Measurements from ENCODE around the gene F2R.

The F2R gene

GRCh38 chr5:76690037-76690679 lies 25.8 kb upstream of the F2R start:
- no peak for DNase-seq (ENCODE audit: extremely low read depth in 1 of 2, low read depth in 1 of 2)

GRCh38 chr5:76690704-76691466 lies 25.0 kb upstream of the F2R start:
- no peak for DNase-seq (ENCODE audit: extremely low read depth in 1 of 2, low read depth in 1 of 2)

- DNase-seq (ENCODE audit: extremely low read depth in 1 of 2, low read depth in 1 of 2): no peak
Observed at GRCh38 chr5:76691467-76692273, 24.3 kb upstream of the F2R start.

GRCh38 chr5:76692274-76692540 lies 23.7 kb upstream of the F2R start:
- no peak for DNase-seq (ENCODE audit: extremely low read depth in 1 of 2, low read depth in 1 of 2)

- no peak for DNase-seq (ENCODE audit: extremely low read depth in 1 of 2, low read depth in 1 of 2)
Observed at GRCh38 chr5:76692651-76693050, 23.3 kb upstream of the F2R start.

GRCh38 chr5:76693141-76693540 lies 22.8 kb upstream of the F2R start:
- no peak for DNase-seq (ENCODE audit: extremely low read depth in 1 of 2, low read depth in 1 of 2)

GRCh38 chr5:76694317-76694716 lies 21.6 kb upstream of the F2R start:
- DNase-seq (ENCODE audit: extremely low read depth in 1 of 2, low read depth in 1 of 2): no peak

GRCh38 chr5:76695346-76695745 lies 20.6 kb upstream of the F2R start:
- no peak for DNase-seq (ENCODE audit: extremely low read depth in 1 of 2, low read depth in 1 of 2)

GRCh38 chr5:76696251-76696650 lies 19.7 kb upstream of the F2R start:
- DNase-seq (ENCODE audit: extremely low read depth in 1 of 2, low read depth in 1 of 2): no peak

GRCh38 chr5:76697670-76698069 lies 18.3 kb upstream of the F2R start:
- no peak for DNase-seq (ENCODE audit: extremely low read depth in 1 of 2, low read depth in 1 of 2)

- no peak for DNase-seq (ENCODE audit: extremely low read depth in 1 of 2, low read depth in 1 of 2)
Observed at GRCh38 chr5:76700571-76700970, 15.4 kb upstream of the F2R start.

GRCh38 chr5:76701298-76701697 lies 14.6 kb upstream of the F2R start:
- no peak for DNase-seq (ENCODE audit: extremely low read depth in 1 of 2, low read depth in 1 of 2)

- no peak for DNase-seq (ENCODE audit: extremely low read depth in 1 of 2, low read depth in 1 of 2)
Observed at GRCh38 chr5:76703707-76704106, 12.2 kb upstream of the F2R start.

- DNase-seq (ENCODE audit: extremely low read depth in 1 of 2, low read depth in 1 of 2): no peak
Observed at GRCh38 chr5:76704131-76704663, 11.7 kb upstream of the F2R start.

GRCh38 chr5:76705574-76705973 lies 10.4 kb upstream of the F2R start:
- no peak for DNase-seq (ENCODE audit: extremely low read depth in 1 of 2, low read depth in 1 of 2)

- DNase-seq (ENCODE audit: extremely low read depth in 1 of 2, low read depth in 1 of 2): no peak
Observed at GRCh38 chr5:76709762-76710161, 6.2 kb upstream of the F2R start.

- no peak for DNase-seq (ENCODE audit: extremely low read depth in 1 of 2, low read depth in 1 of 2)
Observed at GRCh38 chr5:76710991-76711390, 4.9 kb upstream of the F2R start.

- no peak for DNase-seq (ENCODE audit: extremely low read depth in 1 of 2, low read depth in 1 of 2)
Observed at GRCh38 chr5:76714751-76715485, 1.0 kb upstream of the F2R start.

- DNase-seq (ENCODE audit: extremely low read depth in 1 of 2, low read depth in 1 of 2): no peak
Observed at GRCh38 chr5:76715486-76715735, 515 bp upstream of the F2R start.

GRCh38 chr5:76716456-76717157 lies 681 bp downstream of the F2R start:
- DNase-seq (ENCODE audit: extremely low read depth in 1 of 2, low read depth in 1 of 2): no peak
